ENCODE data around the gene RFLNA. TPM values are rescaled to one million over a fixed set of nuclear protein-coding genes. Genes with fewer than 3 reads are reported as not detected.

Gene RFLNA
- total RNA-seq, 6 donors from 2014 or later, result 0.30 to 0.67 (median 0.66) TPM; not detected in 3

DNA sequence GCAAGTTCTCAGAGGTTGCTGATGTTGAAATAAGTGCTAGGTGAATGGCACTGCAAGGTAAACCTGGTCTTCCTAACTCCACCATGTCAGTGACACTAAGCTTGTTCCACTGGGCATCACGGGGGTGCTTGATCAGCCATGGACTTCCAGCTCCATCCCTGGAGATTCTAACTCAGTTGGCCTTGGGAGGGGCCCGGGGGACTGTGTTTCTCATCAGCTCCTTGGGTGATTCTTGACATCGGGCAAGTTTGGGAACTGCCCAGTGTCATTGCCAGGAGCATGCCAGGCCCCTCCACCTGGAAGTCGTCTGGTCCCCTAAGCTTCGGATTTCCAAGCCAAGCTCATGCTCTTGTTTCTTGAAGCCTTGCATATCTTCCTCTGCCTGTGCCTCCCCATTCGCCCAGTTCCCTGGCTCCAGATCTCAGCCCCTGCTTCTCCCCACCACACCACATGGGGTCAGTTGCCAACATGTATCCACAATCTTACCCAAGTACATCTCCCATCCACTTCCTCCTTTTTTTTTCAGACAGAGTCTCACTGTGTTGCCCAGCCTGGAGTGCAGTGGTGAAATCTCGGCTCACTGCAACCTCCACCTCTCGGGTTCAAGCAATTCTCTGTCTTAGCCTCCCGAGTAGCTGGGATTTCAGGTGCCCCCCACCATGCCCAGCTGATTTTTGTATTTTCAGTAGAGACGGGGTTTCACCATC lies 30.7 kb upstream of the RFLNA start:
- WGBS, 2 donors, result 86 to 89% methylated on average over 7 to 10 of the region's 10 CpGs

GRCh38 chr12:124264879-124265278 lies 30.0 kb upstream of the RFLNA start:
- no peaks in the 10 kb centered on the region for H3K27me3 ChIP-seq
- no peak overlapping the region for H3K27ac ChIP-seq
- DNase-seq (no peak), ATAC-seq (ENCODE audit: low FRiP score in 2 of 2) (no peak)
- H3K4me1 ChIP-seq, result peaks cover 0 to 3% (median 0%) of the 10 kb centered on the region in 4 donors
- H3K4me3 ChIP-seq, result no peak overlapping the region
- no peaks in the 10 kb centered on the region for H3K36me3 ChIP-seq
- TF ChIP-seq EP300 (IDR thresholded peaks at IDR 0.05) (no peak), POLR2AphosphoS5 (IDR thresholded peaks at IDR 0.05) (no peak), POLR2A (IDR thresholded peaks at IDR 0.05) (no peak), CTCF (IDR thresholded peaks at IDR 0.05) (no peak)
- no peaks in the 10 kb centered on the region for H3K9me3 ChIP-seq
- WGBS, 2 donors, result 83 to 97% methylated on average over 7 of the region's 7 CpGs

More for the DNA sequence above, 30.7 kb upstream of the RFLNA start:
- ATAC-seq (ENCODE audit: low FRiP score in 2 of 2) (no peak), DNase-seq (no peak)
- H3K27me3 ChIP-seq, result no peaks in the 10 kb centered on the region
- H3K4me3 ChIP-seq, result no peak overlapping the region
- TF ChIP-seq CTCF (IDR thresholded peaks at IDR 0.05) (no peak), POLR2AphosphoS5 (IDR thresholded peaks at IDR 0.05) (no peak), POLR2A (IDR thresholded peaks at IDR 0.05) (no peak), EP300 (IDR thresholded peaks at IDR 0.05) (no peak)
- H3K27ac ChIP-seq, result no peak overlapping the region
- peaks cover 0 to 6% (median under 1%) of the 10 kb centered on the region in 4 donors for H3K4me1 ChIP-seq
- H3K9me3 ChIP-seq, result no peaks in the 10 kb centered on the region
- no peaks in the 10 kb centered on the region for H3K36me3 ChIP-seq

GRCh38 chr12:124267205-124267778 lies 27.6 kb upstream of the RFLNA start:
- TF ChIP-seq EP300 (IDR thresholded peaks at IDR 0.05), result no peak
- TF ChIP-seq CTCF (IDR thresholded peaks at IDR 0.05), result no peak
- TF ChIP-seq POLR2A (IDR thresholded peaks at IDR 0.05), result no peak
- TF ChIP-seq POLR2AphosphoS5 (IDR thresholded peaks at IDR 0.05), result no peak
- no peaks in the 10 kb centered on the region for H3K9me3 ChIP-seq
- peaks cover 0 to 3% (median 0%) of the 10 kb centered on the region in 4 donors for H3K4me1 ChIP-seq
- no peaks in the 10 kb centered on the region for H3K27me3 ChIP-seq
- H3K4me3 ChIP-seq, result no peak overlapping the region
- DNase-seq (no peak), ATAC-seq (ENCODE audit: low FRiP score in 2 of 2) (no peak)
- no peak overlapping the region for H3K27ac ChIP-seq
- no peaks in the 10 kb centered on the region for H3K36me3 ChIP-seq
- WGBS, 2 donors, result 74 to 87% methylated on average over 4 of the region's 4 CpGs

DNA sequence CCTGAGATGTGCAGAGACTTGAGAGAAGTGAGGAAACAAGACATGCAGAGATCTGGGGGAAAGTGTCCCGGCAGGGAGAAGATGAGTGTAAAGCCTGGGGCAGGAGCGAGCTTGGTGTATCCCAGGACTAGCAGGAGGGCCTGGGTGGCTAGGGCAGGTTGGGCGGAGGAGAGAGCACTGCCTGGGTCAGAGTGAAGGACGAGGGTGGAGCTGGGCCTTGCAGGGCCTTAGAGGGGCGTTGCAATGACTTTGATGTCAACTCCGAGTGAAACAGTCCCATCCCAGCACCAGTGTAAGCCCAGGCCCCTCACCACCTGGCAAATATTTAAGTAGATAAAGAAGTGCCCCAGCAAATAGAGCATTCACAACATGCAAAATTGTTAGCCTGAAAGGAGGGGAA lies 24.2 kb upstream of the RFLNA start:
- WGBS, 2 donors, result 83 to 92% methylated on average over 6 of the region's 6 CpGs
- H3K27me3 ChIP-seq, result no peaks in the 10 kb centered on the region
- TF ChIP-seq CTCF (IDR thresholded peaks at IDR 0.05) (no peak), POLR2A (IDR thresholded peaks at IDR 0.05) (no peak), POLR2AphosphoS5 (IDR thresholded peaks at IDR 0.05) (no peak), EP300 (IDR thresholded peaks at IDR 0.05) (no peak)
- H3K4me1 ChIP-seq, result peaks cover 0 to 3% (median 0%) of the 10 kb centered on the region in 4 donors
- no peak for ATAC-seq (ENCODE audit: low FRiP score in 2 of 2)
- no peak overlapping the region for H3K27ac ChIP-seq
- no peak for DNase-seq
- no peak overlapping the region for H3K4me3 ChIP-seq
- no peaks in the 10 kb centered on the region for H3K9me3 ChIP-seq
- H3K36me3 ChIP-seq, result no peaks in the 10 kb centered on the region
